Activated naive CD4-positive, alpha-beta T cell treated with Interleukin-2 at 50 U/mL for 16 hours (primary cell): Measurements from ENCODE around the gene MED12L.

Experiments
- DNase-seq: peaks from one replicate; pipeline ENCODE4 v3.0.0-alpha.2; 2020

MED12L gene

GRCh38 chr3:151268267-151269235 is 183.1 kb downstream of the MED12L start:
- peak; percentile 15 for DNase-seq

- no peak for DNase-seq
These were observed 184.2 kb downstream of the MED12L start for GRCh38 chr3:151269631-151270030.

GRCh38 chr3:151275091-151275490 is 189.6 kb downstream of the MED12L start:
- no peak for DNase-seq

- DNase-seq: no peak
These were observed 190.7 kb downstream of the MED12L start for GRCh38 chr3:151276038-151276686.

GRCh38 chr3:151276687-151277042 is 191.2 kb downstream of the MED12L start:
- DNase-seq: peak; percentile 31

- DNase-seq: no peak
These were observed 192.8 kb downstream of the MED12L start, which contains the start of gene P2RY14 for GRCh38 chr3:151278230-151278629. P2RY14 (minus strand) TSS chr3:151278542; CDS start chr3:151214316, 64,226 bp downstream.

GRCh38 chr3:151281671-151282324 is 196.3 kb downstream of the MED12L start:
- no peak for DNase-seq

GRCh38 chr3:151282921-151283320 is 197.5 kb downstream of the MED12L start:
- DNase-seq: no peak

GRCh38 chr3:151283387-151283786 is 197.9 kb downstream of the MED12L start:
- no peak for DNase-seq

GRCh38 chr3:151283907-151284461 is 198.5 kb downstream of the MED12L start:
- DNase-seq: peak; percentile 35

- no peak for DNase-seq
These were observed 200.5 kb downstream of the MED12L start for GRCh38 chr3:151285940-151286339.

- DNase-seq: no peak
These were observed 204.0 kb downstream of the MED12L start for GRCh38 chr3:151289445-151289844.

GRCh38 chr3:151290673-151291072 is 205.2 kb downstream of the MED12L start:
- no peak for DNase-seq

GRCh38 chr3:151293127-151293526 is 207.7 kb downstream of the MED12L start:
- DNase-seq: no peak

GRCh38 chr3:151296226-151296625 is 210.8 kb downstream of the MED12L start:
- no peak for DNase-seq

- no peak for DNase-seq
These were observed 212.0 kb downstream of the MED12L start for GRCh38 chr3:151297429-151297828.

GRCh38 chr3:151299006-151299405 is 213.5 kb downstream of the MED12L start:
- no peak for DNase-seq

- no peak for DNase-seq
These were observed 215.1 kb downstream of the MED12L start for GRCh38 chr3:151300539-151300938.

- DNase-seq: no peak
These were observed 216.3 kb downstream of the MED12L start for GRCh38 chr3:151301787-151302186.

- peak; percentile 14 for DNase-seq
These were observed 218.3 kb downstream of the MED12L start for GRCh38 chr3:151303751-151304150.

GRCh38 chr3:151305060-151305774 is 219.8 kb downstream of the MED12L start:
- DNase-seq: peak; percentile 35

GRCh38 chr3:151305775-151306151 is 220.3 kb downstream of the MED12L start:
- no peak for DNase-seq
